K562 (cell line): Measurements from ENCODE around the gene C22orf39. TPM values are rescaled to one million over a fixed set of nuclear protein-coding genes. Genes with fewer than 3 reads are reported as not detected.

ENCODE experiments used
- AFF4 ChIP-seq: sonication (generic); formaldehyde crosslinking; IDR thresholded peaks from 2 replicates; pipeline ENCODE4 v1.8.0; 2023; ENCODE audit warnings: mild to moderate bottlenecking, missing genetic modification reagents
- ARID3A ChIP-seq: IDR thresholded peaks from 2 replicates; pipeline ENCODE4 v1.6.1; 2012; ENCODE audit warnings: low read depth, low read length, improper control_type of control experiment, borderline replicate concordance
- ATF7 ChIP-seq: fragments of 450-650 bp; IDR thresholded peaks from 2 replicates; pipeline ENCODE4 v1.7.1; 2014; ENCODE audit warnings: mild to moderate bottlenecking, moderate library complexity
- CCNT2 ChIP-seq: IDR thresholded peaks from 2 replicates; pipeline ENCODE4 v1.6.1; 2011; ENCODE audit warnings: borderline replicate concordance, low read depth, mild to moderate bottlenecking, moderate library complexity, mixed read lengths, low read length; ENCODE audit not compliant: insufficient read length; ENCODE audit errors: extremely low read depth
- CGGBP1 ChIP-seq: fragments of 250-450 bp; sonication (Bioruptor Pico); IDR thresholded peaks from 2 replicates; pipeline ENCODE4 v1.9.0; 2021; ENCODE audit warnings: mild to moderate bottlenecking
- GTF2F1 ChIP-seq: IDR thresholded peaks from 2 replicates; pipeline ENCODE4 v1.6.1; 2011; ENCODE audit warnings: low read depth, low read length, improper control_type of control experiment
- MAFK ChIP-seq: IDR thresholded peaks from 2 replicates; pipeline ENCODE4 v1.6.1; 2011; ENCODE audit warnings: low read length, improper control_type of control experiment
- MCM2 ChIP-seq: fragments of 450-650 bp; IDR thresholded peaks from 2 replicates; pipeline ENCODE4 v1.6.1; 2017; ENCODE audit warnings: low read depth, mild to moderate bottlenecking
- MIER1 ChIP-seq: fragments of 450-650 bp; IDR thresholded peaks from 2 replicates; pipeline ENCODE4 v1.6.1; 2016; ENCODE audit warnings: antibody characterized with exemption, mild to moderate bottlenecking, low read depth
- NUFIP1 ChIP-seq: fragments of 450-650 bp; IDR thresholded peaks from 2 replicates; pipeline ENCODE4 v1.6.1; 2018; ENCODE audit not compliant: partially characterized antibody
- RCOR1 ChIP-seq, 2 experiments: IDR thresholded peaks; 2 replicates each; pipeline ENCODE4 v1.6.1; 2012; ENCODE audit warnings: low read depth in 2 of 2, low read length in 2 of 2, borderline replicate concordance in 1 of 2, improper control_type of control experiment in 1 of 2
- SIN3A ChIP-seq, 2 experiments: fragments of 150-350 bp in 1 of 2; IDR thresholded peaks; 2 replicates each; pipeline ENCODE4 v1.6.1; 2011 to 2016; ENCODE audit warnings: borderline replicate concordance in 2 of 2, low read depth in 2 of 2, low read length in 2 of 2, mild to moderate bottlenecking in 2 of 2, moderate library complexity in 2 of 2; ENCODE audit not compliant: control insufficient read depth in 1 of 2
- SMAD3 ChIP-seq: fragments of 450-650 bp; formaldehyde crosslinking; conservative IDR thresholded peaks from 2 replicates; pipeline ENCODE4 v1.4.0; 2020; ENCODE audit warnings: mild to moderate bottlenecking
- SREBF1 ChIP-seq: fragments of 150-350 bp; IDR thresholded peaks from 2 replicates; pipeline ENCODE4 v1.6.1; 2014; ENCODE audit warnings: antibody characterized with exemption, low read depth, low read length, borderline replicate concordance
- TGIF2 ChIP-seq: sonication (generic); formaldehyde crosslinking; IDR thresholded peaks from 2 replicates; pipeline ENCODE4 v1.8.1; 2022; ENCODE audit warnings: mild to moderate bottlenecking, missing genetic modification reagents, moderate library complexity
- U2AF2 ChIP-seq: fragments of 200-400 bp; formaldehyde crosslinking; optimal IDR thresholded peaks from 2 replicates; pipeline ENCODE3; 2017; ENCODE audit warnings: low read depth, mild to moderate bottlenecking, low read length
- ZBTB34 ChIP-seq: fragments of 250-450 bp; sonication (Bioruptor Pico); IDR thresholded peaks from 2 replicates; pipeline ENCODE4 v1.8.0; 2021; ENCODE audit warnings: mild to moderate bottlenecking, moderate library complexity
- ZNF511 ChIP-seq: sonication (generic); formaldehyde crosslinking; IDR thresholded peaks from 2 replicates; pipeline ENCODE4 v1.8.0; 2022; ENCODE audit warnings: mild to moderate bottlenecking, missing genetic modification reagents
- polyA plus RNA-seq, 8 experiments: library from polyadenylated mRNA; depleted of rRNA in 4 of 8; stranded (reverse) in 5 of 8; unstranded in 3 of 8; fragments of >200 nt; fragmentation: Nextera tagmentation in 2 of 8; fragmentation: Illumina TruSeq in 1 of 8; extraction: Ambion mirVana in 2 of 8; extraction: Trizol in 1 of 8; gene quantifications; 2 replicates each; pipeline versions ENCODE4 v1.2.1 to v1.2.3, GENCODE V29; 2011 to 2014; ENCODE audit warnings: inconsistent platforms in 1 of 8, missing spikeins in 1 of 8
- total RNA-seq, 7 experiments: library from RNA; depleted of rRNA in 6 of 7; stranded (reverse); fragments of >200 nt in 6 of 7; fragmentation: Illumina TruSeq in 2 of 7; extraction: Trizol in 2 of 7; gene quantifications; 2 replicates each; pipeline versions ENCODE4 v1.2.1 to v1.2.3, GENCODE V29; 2011 to 2021; ENCODE audit warnings: low replicate concordance in 1 of 7

Gene C22orf39
- total and polyA plus RNA-seq, 9 of the 15 experiments (the other 6 are each of a cell fraction or from before 2014, with no cell fraction given): 20.4 to 139 (median 66.8) TPM

- TF ChIP-seq AFF4 (CRISPR knock-in tag) (no peak), MAFK (0 out of 2 replicates have a peak, but pooled peaks have one; percentile 32), ATF7 (no peak), GTF2F1 (0 out of 2 replicates have a peak, but pooled peaks have one; percentile 79), ZNF511 (CRISPR knock-in tag) (no peak), NUFIP1 (no peak), ARID3A (0 out of 2 replicates have a peak, but pooled peaks have one; percentile 46), MIER1 (no peak), TGIF2 (no peak), SMAD3 (CRISPR knock-in tag) (peak; percentile 58; the same call in 1 of the 2 replicates), U2AF2 (no peak), CCNT2 (no peak), MCM2 (no peak), CGGBP1 (CRISPR knock-in tag) (0 out of 2 replicates have a peak, but pooled peaks have one; percentile 39), SREBF1 (no peak), ZBTB34 (0 out of 2 replicates have a peak, but pooled peaks have one; percentile 4), RCOR1 (IDR thresholded peaks at IDR 0.05; ENCODE audit: borderline replicate concordance in 1 of 2, low read depth in 2 of 2, low read length in 2 of 2) (peak; percentile 25 to 42; a peak in 2 of 4 replicates), SIN3A (IDR thresholded peaks at IDR 0.05; ENCODE audit: borderline replicate concordance in 2 of 2, control insufficient read depth in 1 of 2, low read depth in 2 of 2, low read length in 2 of 2) (0 out of 4 replicates have a peak, but pooled peaks of 1 of the 2 experiments have one; percentile 83)
Observed at GRCh38 chr22:19429950-19430889, 17.3 kb downstream of the C22orf39 start (continued).
